HepG2 (cell line): Measurements from ENCODE around the gene FKBP1A.

Experiments used
- ARID5B ChIP-seq: IDR thresholded peaks from 2 replicates; pipeline ENCODE4 v1.4.0; 2020; ENCODE audit warnings: mild to moderate bottlenecking, missing genetic modification reagents
- BHLHE40 ChIP-seq: IDR thresholded peaks from 2 replicates; pipeline ENCODE4 v1.6.1; 2011; ENCODE audit warnings: low read length, improper control_type of control experiment
- CEBPZ ChIP-seq: IDR thresholded peaks from 2 replicates; pipeline ENCODE4 v1.6.1; 2012; ENCODE audit warnings: low read length, improper control_type of control experiment
- CTCF ChIP-seq: sonication (generic); formaldehyde crosslinking; IDR thresholded peaks from 2 replicates; pipeline ENCODE4 v1.5.0; 2020; ENCODE audit warnings: mild to moderate bottlenecking, missing genetic modification reagents, moderate library complexity
- POLR2G ChIP-seq: fragments of 200-400 bp; formaldehyde crosslinking; IDR thresholded peaks from 2 replicates; pipeline ENCODE4 v1.6.1; 2018; ENCODE audit warnings: mild to moderate bottlenecking, low read depth, low read length, moderate library complexity
- PTBP1 ChIP-seq: fragments of 200-400 bp; formaldehyde crosslinking; IDR thresholded peaks from 2 replicates; pipeline ENCODE4 v1.6.1; 2018; ENCODE audit warnings: low read length, low read depth; ENCODE audit not compliant: poor library complexity, severe bottlenecking
- REST ChIP-seq, 2 experiments: IDR thresholded peaks; 2 replicates each; pipeline ENCODE4 v1.6.1; 2011 to 2012; ENCODE audit warnings: low read length in 2 of 2, borderline replicate concordance in 1 of 2, low read depth in 1 of 2, mild to moderate bottlenecking in 1 of 2, moderate library complexity in 1 of 2
- SP1 ChIP-seq, 2 experiments: fragments of 450-650 bp in 1 of 2; sonication (generic) in 1 of 2; formaldehyde crosslinking in 1 of 2; IDR thresholded peaks; 2 replicates each; pipeline versions ENCODE4 v1.4.0 to v1.6.1; 2016 to 2020; ENCODE audit warnings: missing genetic modification reagents in 1 of 2
- ZIK1 ChIP-seq: sonication (generic); formaldehyde crosslinking; IDR thresholded peaks from 2 replicates; pipeline ENCODE4 v1.5.0; 2020; ENCODE audit warnings: mild to moderate bottlenecking, low read depth, missing genetic modification reagents, borderline replicate concordance
- ZNF558 ChIP-seq: sonication (generic); formaldehyde crosslinking; IDR thresholded peaks from 2 replicates; pipeline ENCODE4 v1.9.0; 2022; ENCODE audit warnings: mild to moderate bottlenecking, missing genetic modification reagents, borderline replicate concordance
- ZNF607 ChIP-seq: sonication (generic); formaldehyde crosslinking; IDR thresholded peaks from 2 replicates; pipeline ENCODE4 v1.5.1; 2020; ENCODE audit warnings: missing genetic modification reagents, mild to moderate bottlenecking, borderline replicate concordance
- ZNF746 ChIP-seq: sonication (generic); formaldehyde crosslinking; IDR thresholded peaks from 2 replicates; pipeline ENCODE4 v1.8.0; 2022; ENCODE audit warnings: mild to moderate bottlenecking, missing genetic modification reagents
- ZNF839 ChIP-seq: sonication (generic); formaldehyde crosslinking; IDR thresholded peaks from 2 replicates; pipeline ENCODE4 v1.4.0; 2020; ENCODE audit warnings: missing genetic modification reagents, mild to moderate bottlenecking, borderline replicate concordance

- TF ChIP-seq ARID5B (CRISPR knock-in tag) (no peak), ZNF839 (CRISPR knock-in tag) (no peak), CTCF (CRISPR knock-in tag) (no peak), PTBP1 (no peak), ZNF607 (CRISPR knock-in tag) (no peak), SP1 (IDR thresholded peaks at IDR 0.05) (no peak), SP1 (CRISPR knock-in tag; IDR thresholded peaks at IDR 0.05) (no peak), REST (IDR thresholded peaks at IDR 0.05; ENCODE audit: borderline replicate concordance in 1 of 2, low read depth in 1 of 2, low read length in 2 of 2) (no peak), CEBPZ (no peak), BHLHE40 (no peak), POLR2G (no peak), ZNF746 (CRISPR knock-in tag) (no peak), ZIK1 (CRISPR knock-in tag) (no peak), ZNF558 (no peak)
Measured at GRCh38 chr20:1434571-1435336, 41.9 kb upstream of the FKBP1A start.
